CD4-positive, alpha-beta T cell treated with Interleukin-1 beta for 1 hour (primary cell): ENCODE measurements around the gene SLC4A2.

ENCODE experiments used
- DNase-seq, 2 donors: peaks; one replicate each; pipeline ENCODE4 v3.0.0-alpha.2; 2020 to 2022

SLC4A2 gene

GRCh38 chr7:151117565-151117964 is 58.2 kb downstream of the SLC4A2 start:
- DNase-seq: peak; percentile 40 to 54

- no peak for DNase-seq
These were observed 59.0 kb downstream of the SLC4A2 start for GRCh38 chr7:151118108-151119054.

GRCh38 chr7:151119055-151119415 is 59.6 kb downstream of the SLC4A2 start:
- DNase-seq: no peak

GRCh38 chr7:151119902-151120301 is 60.5 kb downstream of the SLC4A2 start:
- no peak for DNase-seq

DNA sequence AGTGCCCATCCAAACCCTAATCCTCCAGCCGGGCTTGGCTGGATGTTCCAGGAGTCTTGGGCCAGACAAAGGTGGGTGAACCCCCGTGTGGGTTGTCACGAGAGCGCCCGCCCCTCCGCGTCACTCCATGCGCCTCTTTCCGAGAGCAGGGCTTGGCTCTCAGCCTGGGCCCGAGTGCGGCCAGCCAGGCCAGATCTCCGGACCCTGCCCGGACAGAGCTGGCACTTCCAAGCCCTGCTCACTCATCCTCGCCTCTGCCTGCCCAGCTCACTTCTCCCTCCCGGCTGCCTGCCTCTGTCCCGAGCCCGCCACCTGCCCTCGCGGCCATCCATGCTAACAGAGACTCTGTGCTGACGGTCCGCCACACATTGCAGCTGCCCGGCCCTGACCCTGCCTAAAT is 61.5 kb downstream of the SLC4A2 start:
- DNase-seq: no peak

GRCh38 chr7:151121380-151122170 is 62.2 kb downstream of the SLC4A2 start:
- no peak for DNase-seq

DNA sequence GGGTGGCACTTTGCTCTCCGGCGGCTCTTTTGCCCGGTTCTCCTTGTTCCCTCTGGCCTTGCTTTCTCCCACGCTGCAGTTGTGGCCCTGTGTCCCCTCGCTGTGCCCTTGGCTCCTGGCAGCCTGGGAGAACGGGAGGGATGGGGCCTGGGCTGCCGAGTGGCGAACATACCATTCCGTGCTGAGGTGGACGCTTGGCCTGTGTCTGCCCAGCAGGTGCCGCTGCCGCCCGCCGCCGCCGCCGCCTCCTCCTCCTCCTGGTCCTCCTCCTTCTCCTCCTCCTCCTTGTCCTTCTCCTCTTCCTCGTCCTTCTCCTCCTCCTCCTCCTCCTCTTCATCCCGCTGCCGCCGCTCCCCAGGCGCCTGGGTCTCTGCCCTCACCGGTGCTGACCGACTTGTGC is 62.9 kb downstream of the SLC4A2 start:
- no peak for DNase-seq

DNA sequence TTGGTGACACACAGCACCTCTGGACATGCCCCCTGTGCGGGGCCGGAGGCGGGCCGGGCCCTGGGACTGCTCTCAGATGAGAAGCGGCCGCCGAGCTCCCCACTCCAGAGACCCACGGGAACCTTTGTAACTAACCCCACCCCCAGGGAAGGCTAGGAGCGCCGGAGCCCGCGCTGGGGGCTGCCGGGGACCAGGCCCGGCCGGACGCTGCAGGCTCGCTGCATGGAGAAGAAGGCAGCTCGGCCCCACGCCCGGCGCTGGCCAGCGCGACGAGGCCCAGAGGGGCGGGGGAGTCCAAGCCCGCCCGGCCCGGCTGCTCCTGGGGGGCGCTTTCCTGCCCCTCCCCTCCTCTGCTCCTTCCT is 63.4 kb downstream of the SLC4A2 start:
- no peak for DNase-seq

GRCh38 chr7:151123158-151123821 is 63.9 kb downstream of the SLC4A2 start:
- no peak for DNase-seq

DNA sequence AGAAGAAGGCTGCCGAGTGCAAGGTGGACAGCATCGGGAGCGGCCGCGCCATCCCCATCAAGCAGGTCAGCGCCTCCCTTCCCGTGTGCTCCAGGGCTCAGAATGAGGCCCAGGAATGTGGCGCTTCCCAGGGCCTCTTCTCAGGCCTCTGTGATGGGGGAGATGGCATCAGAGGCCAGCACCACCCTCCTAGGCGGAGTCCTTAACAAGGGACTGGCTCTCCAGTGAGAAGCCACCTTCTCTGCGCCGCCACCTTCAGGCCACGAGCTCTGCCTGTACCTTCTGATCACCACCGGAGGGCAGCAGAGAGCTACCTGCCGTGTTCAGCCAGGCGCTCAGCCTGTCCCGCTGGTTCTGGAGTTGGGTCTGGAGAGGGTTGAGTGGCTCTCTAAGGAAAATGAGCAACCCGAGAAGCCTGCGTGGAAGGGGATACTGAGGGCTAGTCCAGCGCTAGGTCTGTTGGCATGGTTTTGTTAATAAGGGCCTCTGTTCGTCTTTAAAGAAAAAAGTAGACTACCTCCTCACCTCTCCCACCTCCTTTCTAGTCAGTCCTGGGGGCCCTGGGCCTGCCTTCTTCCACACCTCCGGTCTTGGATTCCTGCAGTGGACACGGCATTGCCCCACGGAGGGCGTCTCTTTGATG is 64.6 kb downstream of the SLC4A2 start:
- DNase-seq: peak; percentile 80 to 84

DNA sequence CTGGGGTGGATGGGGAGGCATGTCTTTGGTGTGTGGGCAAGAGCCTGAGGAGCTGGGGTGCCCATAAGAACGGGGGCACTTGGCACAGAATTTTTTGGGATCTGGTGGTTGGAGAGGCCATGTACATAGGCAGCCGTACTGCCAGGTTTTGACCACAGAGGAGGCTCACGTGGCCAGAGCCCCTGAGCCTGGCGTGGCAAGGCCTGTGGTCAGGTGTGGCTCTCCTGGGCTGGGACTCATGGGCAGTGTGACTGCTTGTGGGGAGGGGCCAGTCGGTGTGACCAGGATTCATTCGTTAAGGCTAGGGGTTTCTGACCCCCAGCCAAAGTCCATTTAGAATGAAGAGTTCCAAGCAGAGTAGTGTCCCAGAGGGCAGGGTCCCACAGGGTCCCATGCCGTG is 65.1 kb downstream of the SLC4A2 start:
- DNase-seq: no peak

DNA sequence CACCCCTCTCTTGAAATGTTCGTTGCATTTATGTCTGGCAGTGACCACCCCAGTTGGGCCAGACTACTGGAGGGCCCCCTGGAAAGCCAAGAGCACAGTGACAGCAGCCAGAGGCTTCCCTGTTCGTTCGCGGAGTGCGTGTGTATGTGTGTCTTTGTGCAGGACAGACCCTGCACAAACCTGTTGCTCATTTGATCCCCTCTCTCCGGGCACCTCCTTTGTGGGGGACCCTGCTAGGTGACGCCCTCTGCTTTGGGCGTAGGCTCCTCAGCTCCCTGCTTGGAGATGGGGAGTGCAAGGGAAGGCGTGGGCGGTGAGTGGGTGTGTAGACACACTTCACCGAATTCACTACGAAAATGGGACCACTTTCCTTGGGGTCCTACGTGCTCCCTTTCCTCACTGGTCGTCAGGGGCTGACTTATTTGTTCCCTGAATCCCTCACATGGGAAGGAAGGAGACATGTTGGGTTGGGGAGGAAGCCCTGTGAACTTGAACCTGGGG is 65.6 kb downstream of the SLC4A2 start:
- DNase-seq: no peak

DNA sequence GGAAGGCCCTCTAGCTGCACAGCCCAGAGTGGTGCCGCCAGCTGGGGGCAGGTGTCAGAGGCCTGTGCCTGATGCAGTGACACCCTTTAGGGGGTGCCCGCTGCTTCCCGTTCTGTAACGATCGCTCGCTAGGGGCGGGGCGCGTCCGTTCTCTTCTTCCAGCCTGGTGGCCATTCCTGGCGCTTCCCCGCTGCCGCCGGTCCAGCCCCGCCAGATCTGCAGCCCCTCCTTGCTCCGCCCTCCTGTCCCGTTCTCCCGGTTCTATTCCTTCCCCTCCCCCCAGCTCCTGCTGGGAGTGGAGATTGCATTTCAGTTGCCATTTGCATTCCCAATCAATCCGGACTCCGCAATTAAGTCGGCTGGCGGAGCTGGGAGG is 66.1 kb downstream of the SLC4A2 start:
- DNase-seq: no peak

DNA sequence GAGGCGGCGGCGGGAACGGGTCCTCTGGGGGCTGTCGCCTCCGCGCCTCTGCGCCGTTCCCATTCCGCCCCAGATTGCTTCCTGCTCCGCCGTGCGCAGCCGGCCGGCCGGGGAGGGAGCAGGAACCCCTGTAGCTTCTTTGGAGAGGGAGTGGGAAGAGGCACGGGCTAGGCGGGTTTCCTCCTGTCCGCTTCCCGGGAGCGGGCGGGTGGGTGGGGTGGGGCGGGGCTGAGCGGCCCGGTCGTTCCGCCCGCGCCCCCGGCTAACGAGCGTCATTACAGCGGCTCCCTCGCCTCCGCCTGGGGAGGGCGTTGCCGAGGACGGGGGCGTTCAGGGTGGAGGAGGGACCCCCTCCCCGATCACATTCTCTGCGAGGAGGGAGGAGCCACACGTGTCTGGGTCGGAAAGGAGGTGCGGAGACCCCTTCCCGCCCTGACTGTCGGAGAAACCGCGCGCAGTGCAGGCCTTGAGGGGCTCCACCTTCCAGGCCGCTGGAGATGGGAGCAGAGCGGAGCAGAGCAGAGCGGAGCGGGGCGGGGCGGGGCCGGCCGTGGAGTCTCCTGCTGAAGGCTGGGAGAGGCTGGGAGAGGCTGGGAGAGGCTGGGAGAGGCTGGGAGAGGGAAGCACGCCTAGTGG is 66.6 kb downstream of the SLC4A2 start:
- no peak for DNase-seq
